HepG2 (cell line): ENCODE results near the gene GNA12. TPM values are rescaled to one million over a fixed set of nuclear protein-coding genes. Genes with fewer than 3 reads are reported as not detected.
A peak's percentile ranks its signal among the peaks of the same experiment; 100 is the strongest.

Experiments used
- ATAC-seq: fragments of 200-7000 bp; cut with Tn5 transposase; 3 replicates; pipeline ENCODE4 v1.9.1; 2020; ENCODE audit warnings: mild to moderate bottlenecking, moderate library complexity
- BruUV-seq: library from RNA; stranded (reverse); fragments of 400-500 nt; replicated peaks from 2 replicates; lab custom pipeline; 2021; lab: Mats Ljungman, UMichigan
- CTCF ChIA-PET: fragments of 300-600 bp; formaldehyde crosslinking; extraction: SDS; loops from one replicate; lab custom pipeline; 2021; ENCODE audit warnings: low total read pairs, inconsistent platforms, low intra/inter-chr PET ratio; lab: Yijun Ruan, JAX
- POLR2A ChIA-PET: fragments of 350-600 bp; sonication (Branson Sonifier 250); formaldehyde crosslinking; loops from one replicate; lab custom pipeline; 2020; ENCODE audit warnings: antibody characterized with exemption, inconsistent platforms; lab: Yijun Ruan, JAX
- DNase-seq: peaks from one replicate; pipeline ENCODE4 v3.0.0-alpha.2; 2015; ENCODE audit warnings: low spot score
- FAIRE-seq: peaks from 3 replicates; lab custom pipeline; 2011; peaks lifted over from hg19 to GRCh38; lab: Jason Lieb, UNC
- H2AFZ ChIP-seq: one replicate; pipeline ENCODE4 v1.6.1; 2011; ENCODE audit warnings: low read length, inconsistent platforms
- H3K27ac ChIP-seq: fragments of 300-600 bp; 3 replicates; pipeline ENCODE4 v1.8.0; 2011; ENCODE audit warnings: mixed run types, mild to moderate bottlenecking, mixed read lengths, low read length, inconsistent platforms; ENCODE audit not compliant: insufficient read depth; ENCODE audit errors: extremely low read length
- H3K27me3 ChIP-seq, 2 experiments: fragments of 200-600 bp in 1 of 2; 2 replicates in 1 of 2; 3 replicates in 1 of 2; pipeline versions ENCODE4 v1.6.0 to v1.8.0; 2011; ENCODE audit warnings: low read length in 2 of 2, mild to moderate bottlenecking in 2 of 2, moderate library complexity in 2 of 2, inconsistent platforms in 1 of 2; ENCODE audit not compliant: insufficient read depth in 2 of 2, control insufficient read depth in 1 of 2
- H3K36me3 ChIP-seq, 2 experiments: fragments of 200-600 bp in 1 of 2; replicated peaks in 1 of 2; 2 replicates in 1 of 2; 3 replicates in 1 of 2; pipeline versions ENCODE4 v1.5.1 to v1.8.0; 2011; ENCODE audit warnings: low read length in 2 of 2, inconsistent platforms in 1 of 2; ENCODE audit not compliant: insufficient read depth in 2 of 2, control insufficient read depth in 1 of 2
- H3K4me1 ChIP-seq: 2 replicates; pipeline ENCODE4 v1.5.1; 2012; ENCODE audit warnings: low read length, inconsistent platforms; ENCODE audit not compliant: insufficient read depth
- H3K4me2 ChIP-seq: 2 replicates; pipeline ENCODE4 v1.6.0; 2011; ENCODE audit warnings: low read depth, low read length, inconsistent platforms
- H3K4me3 ChIP-seq, 3 experiments: fragments of 200-600 bp in 1 of 3; sonication (generic), shearing (Covaris generic) in 1 of 3; replicated peaks in 1 of 3; 2 replicates each; pipeline ENCODE4 v1.5.1; 2011 to 2016; ENCODE audit warnings: low read length in 3 of 3, inconsistent platforms in 2 of 3, low read depth in 2 of 3, mild to moderate bottlenecking in 2 of 3, control low read depth in 1 of 3, mixed read lengths in 1 of 3; ENCODE audit not compliant: insufficient read depth in 1 of 3
- H3K79me2 ChIP-seq: one replicate; pipeline ENCODE4 v1.6.1; 2011; ENCODE audit warnings: low read length, inconsistent platforms; ENCODE audit not compliant: insufficient read depth
- H3K9ac ChIP-seq: 2 replicates; pipeline ENCODE4 v1.6.0; 2011; ENCODE audit warnings: mild to moderate bottlenecking, low read depth, low read length, inconsistent platforms; ENCODE audit not compliant: insufficient read depth
- H3K9me3 ChIP-seq: 2 replicates; pipeline ENCODE4 v1.5.1; 2012; ENCODE audit warnings: mild to moderate bottlenecking, low read length
- H4K20me1 ChIP-seq: 2 replicates; pipeline ENCODE4 v1.6.0; 2011; ENCODE audit warnings: inconsistent platforms, mild to moderate bottlenecking, low read length, moderate library complexity; ENCODE audit not compliant: insufficient read depth
- NR1H2 ChIP-seq: sonication (generic); formaldehyde crosslinking; IDR thresholded peaks from 2 replicates; pipeline ENCODE4 v1.8.1; 2022; ENCODE audit warnings: low read depth, missing genetic modification reagents, borderline replicate concordance
- RFXANK ChIP-seq: IDR thresholded peaks from 2 replicates; pipeline ENCODE4 v1.6.1; 2016
- SOX13 ChIP-seq, 3 experiments: fragments of 450-650 bp in 1 of 3; sonication (generic) in 1 of 3; formaldehyde crosslinking in 1 of 3; IDR thresholded peaks in 2 of 3; conservative IDR thresholded peaks in 1 of 3; 2 replicates each; pipeline versions ENCODE4 v1.5.0 to v1.6.1; 2016 to 2020; ENCODE audit warnings: antibody characterized with exemption in 1 of 3, mild to moderate bottlenecking in 1 of 3, missing compliant biosample characterization in 1 of 3, missing genetic modification reagents in 1 of 3, moderate library complexity in 1 of 3
- ZBTB37 ChIP-seq: sonication (generic); formaldehyde crosslinking; IDR thresholded peaks from 2 replicates; pipeline ENCODE4 v1.4.0; 2020; ENCODE audit warnings: mild to moderate bottlenecking, missing genetic modification reagents
- ZBTB42 ChIP-seq: sonication (generic); formaldehyde crosslinking; IDR thresholded peaks from 2 replicates; pipeline ENCODE4 v1.5.0; 2020; ENCODE audit warnings: mild to moderate bottlenecking, missing genetic modification reagents
- ZNF512B ChIP-seq: sonication (generic); formaldehyde crosslinking; IDR thresholded peaks from 2 replicates; pipeline ENCODE4 v1.5.1; 2020; ENCODE audit warnings: missing genetic modification reagents, mild to moderate bottlenecking, borderline replicate concordance
- WGBS: methylation state at CpG from one replicate; pipeline ENCODE4 v1.1.6; 2017; ENCODE audit warnings: low lambda C conversion rate; 5-methylcytosine and 5-hydroxymethylcytosine counted together
- in situ Hi-C: cut with HindIII; loops from 2 replicates; pipeline ENCODE4 v1.10.0; 2017; ENCODE audit warnings: low pct_unique_long_range_greater_than_20kb; ENCODE audit not compliant: extremely low pct_ligation_motif_present
- intact Hi-C: fragments of 100-400 bp; cut with micrococcal nuclease; formaldehyde crosslinking; loops from one replicate; pipeline ENCODE4 v1.10.0; 2022; ENCODE audit not compliant: unreplicated experiment
- polyA plus RNA-seq, 8 experiments: library from polyadenylated mRNA; depleted of rRNA in 3 of 8; stranded (reverse) in 7 of 8; unstranded in 1 of 8; fragments of >200 nt; fragmentation: Illumina TruSeq in 4 of 8; extraction: Trizol in 4 of 8; gene quantifications; 2 replicates each; pipeline versions ENCODE4 v1.2.1 to v1.2.3, GENCODE V29; 2011 to 2016; ENCODE audit warnings: low read depth in 4 of 8, missing spikeins in 1 of 8, mixed read lengths in 1 of 8; ENCODE audit not compliant: insufficient read depth in 1 of 8
- total RNA-seq, 5 experiments: library from RNA; depleted of rRNA; stranded (reverse); fragments of >200 nt; fragmentation: Illumina TruSeq; extraction: Trizol; gene quantifications; 2 replicates each; pipeline ENCODE4 v1.2.3, GENCODE V29; 2016; ENCODE audit warnings: low read depth in 1 of 5
- TF ChIP-seq, protein P1 (sequence below): sonication (generic); formaldehyde crosslinking; conservative IDR thresholded peaks from 2 replicates; pipeline ENCODE4 v1.4.0; 2020; ENCODE audit warnings: missing genetic modification reagents
- TF ChIP-seq, protein P2 (sequence below): sonication (generic); formaldehyde crosslinking; IDR thresholded peaks from 2 replicates; pipeline ENCODE4 v1.8.0; 2022; ENCODE audit warnings: mild to moderate bottlenecking, missing genetic modification reagents; ENCODE audit not compliant: insufficient replicate concordance
- TF ChIP-seq, protein P3 (sequence below): sonication (generic); formaldehyde crosslinking; IDR thresholded peaks from 2 replicates; pipeline ENCODE4 v1.4.0; 2020; ENCODE audit warnings: missing genetic modification reagents; ENCODE audit errors: not compliant biosample characterization

GNA12 gene
- total and polyA plus RNA-seq, 2 of the 13 experiments (the other 11 are each of a cell fraction or from before 2014, with no cell fraction given): 16.2 to 50.9 TPM

- TF ChIP-seq ZBTB37 (CRISPR knock-in tag) (peak; percentile 81), NR1H2 (CRISPR knock-in tag) (no peak)
- TF ChIP-seq, protein P1, sequence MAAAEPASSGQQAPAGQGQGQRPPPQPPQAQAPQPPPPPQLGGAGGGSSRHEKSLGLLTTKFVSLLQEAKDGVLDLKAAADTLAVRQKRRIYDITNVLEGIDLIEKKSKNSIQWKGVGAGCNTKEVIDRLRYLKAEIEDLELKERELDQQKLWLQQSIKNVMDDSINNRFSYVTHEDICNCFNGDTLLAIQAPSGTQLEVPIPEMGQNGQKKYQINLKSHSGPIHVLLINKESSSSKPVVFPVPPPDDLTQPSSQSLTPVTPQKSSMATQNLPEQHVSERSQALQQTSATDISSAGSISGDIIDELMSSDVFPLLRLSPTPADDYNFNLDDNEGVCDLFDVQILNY: no peak
These were observed 32.5 kb downstream of the GNA12 start (continued) for GRCh38 chr7:2811476-2812113.

DNA sequence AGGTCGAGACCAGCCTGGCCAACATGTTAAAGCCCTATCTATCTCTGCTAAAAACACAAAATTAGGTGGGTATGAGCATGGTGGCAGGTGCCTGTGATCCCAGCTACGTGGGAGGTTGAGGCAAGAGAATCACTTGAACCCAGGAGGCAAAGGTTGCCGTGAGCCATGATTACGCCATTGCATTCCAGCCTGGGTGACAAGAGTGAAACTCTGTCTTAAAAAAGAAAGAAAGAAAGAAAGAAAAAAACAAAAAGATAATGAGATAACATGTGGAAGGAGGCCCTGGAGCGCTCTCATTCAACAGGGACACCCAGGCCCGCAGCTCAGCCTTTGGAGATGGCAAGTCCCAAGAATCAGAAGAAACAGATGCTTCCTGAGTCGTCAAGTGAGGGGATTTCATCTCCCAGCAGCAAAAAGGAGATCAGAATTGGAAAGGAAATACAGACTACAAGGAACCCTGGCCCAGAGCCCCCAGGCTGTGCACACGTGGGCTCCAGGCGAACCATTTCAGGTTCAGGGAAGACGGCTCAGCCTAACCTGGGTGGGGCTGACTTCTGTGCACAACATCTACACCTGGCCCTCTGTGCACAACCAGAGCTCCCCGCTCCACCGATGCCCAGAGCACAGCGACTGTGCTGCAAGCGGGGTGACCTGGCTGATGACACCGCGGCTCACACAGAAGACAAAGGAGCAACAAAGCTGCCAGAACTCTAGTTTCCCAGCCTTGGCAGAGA is 33.3 kb downstream of the GNA12 start:
- in situ Hi-C loops (no loop called here), intact Hi-C loops (no loop called here)
- FAIRE-seq: no peak
- WGBS: 46% methylated on average over 15 of the region's 16 CpGs
- peak overlapping the region; percentile 66 for H3K27ac ChIP-seq
- peak overlapping the region in 2 of 3 experiments; percentile 39 to 61; a peak in 3 of 6 replicates for H3K4me3 ChIP-seq
- H3K9ac ChIP-seq: peak overlapping the region; percentile 66
- no peak for DNase-seq
- ATAC-seq: peak; percentile 61
- no TSS peak for BruUV-seq
- no peaks in the 10 kb centered on the region for H3K9me3 ChIP-seq
- 0 out of 5 replicates have a peak, but pooled peaks cover 0 to 4% of the 10 kb centered on the region in 2 experiments for H3K36me3 ChIP-seq
- no peaks in the 10 kb centered on the region for H4K20me1 ChIP-seq
- H3K4me1 ChIP-seq: peaks cover 71% of the 10 kb centered on the region
- peak overlapping the region; percentile 86 for H3K4me2 ChIP-seq
- POLR2A ChIA-PET: interaction anchor here (0.9 to 1.5 kb wide), 6 partner anchors 9 to 45 kb away, joined by 3 to 5 read pairs (median 4); no protein-coding TSS in a partner anchor
- CTCF ChIA-PET: no interaction called here
- no peaks in the 10 kb centered on the region for H3K27me3 ChIP-seq
- H3K79me2 ChIP-seq: peaks cover 88% of the 10 kb centered on the region
- H2AFZ ChIP-seq: no peak overlapping the region
- TF ChIP-seq SOX13 (IDR thresholded peaks at IDR 0.05) (no peak), SOX13 (CRISPR knock-in tag; conservative IDR thresholded peaks at IDR 0.05 in 1 of 2, IDR thresholded peaks at IDR 0.05 in 1 of 2) (0 out of 4 replicates have a peak, but pooled peaks of 1 of the 2 experiments have one; percentile 9), ZNF512B (CRISPR knock-in tag) (no peak), RFXANK (no peak), ZBTB42 (CRISPR knock-in tag) (no peak)
- TF ChIP-seq, protein P2, sequence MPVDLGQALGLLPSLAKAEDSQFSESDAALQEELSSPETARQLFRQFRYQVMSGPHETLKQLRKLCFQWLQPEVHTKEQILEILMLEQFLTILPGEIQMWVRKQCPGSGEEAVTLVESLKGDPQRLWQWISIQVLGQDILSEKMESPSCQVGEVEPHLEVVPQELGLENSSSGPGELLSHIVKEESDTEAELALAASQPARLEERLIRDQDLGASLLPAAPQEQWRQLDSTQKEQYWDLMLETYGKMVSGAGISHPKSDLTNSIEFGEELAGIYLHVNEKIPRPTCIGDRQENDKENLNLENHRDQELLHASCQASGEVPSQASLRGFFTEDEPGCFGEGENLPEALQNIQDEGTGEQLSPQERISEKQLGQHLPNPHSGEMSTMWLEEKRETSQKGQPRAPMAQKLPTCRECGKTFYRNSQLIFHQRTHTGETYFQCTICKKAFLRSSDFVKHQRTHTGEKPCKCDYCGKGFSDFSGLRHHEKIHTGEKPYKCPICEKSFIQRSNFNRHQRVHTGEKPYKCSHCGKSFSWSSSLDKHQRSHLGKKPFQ (CRISPR knock-in tag): no peak
- TF ChIP-seq, protein P3, sequence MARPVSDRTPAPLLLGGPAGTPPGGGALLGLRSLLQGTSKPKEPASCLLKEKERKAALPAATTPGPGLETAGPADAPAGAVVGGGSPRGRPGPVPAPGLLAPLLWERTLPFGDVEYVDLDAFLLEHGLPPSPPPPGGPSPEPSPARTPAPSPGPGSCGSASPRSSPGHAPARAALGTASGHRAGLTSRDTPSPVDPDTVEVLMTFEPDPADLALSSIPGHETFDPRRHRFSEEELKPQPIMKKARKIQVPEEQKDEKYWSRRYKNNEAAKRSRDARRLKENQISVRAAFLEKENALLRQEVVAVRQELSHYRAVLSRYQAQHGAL (CRISPR knock-in tag): no peak
